GM12878 (cell line): ENCODE data around the gene ANKRD23. TPM values are rescaled to one million over a fixed set of nuclear protein-coding genes. Genes with fewer than 3 reads are reported as not detected.
A peak's percentile ranks its signal among the peaks of the same experiment; 100 is the strongest.
"Not testable (repeated sequence)": the region's sequence is repeated elsewhere in the genome, so short reads cannot be mapped to it uniquely, and the experiment has no call there.

ENCODE experiments used
- ATAC-seq: fragments of 200-7000 bp; cut with Tn5 transposase; 3 replicates; pipeline ENCODE4 v1.9.1; 2020; ENCODE audit warnings: mild to moderate bottlenecking, moderate library complexity
- BruUV-seq: library from RNA; stranded (reverse); fragments of 400-500 nt; replicated peaks from 2 replicates; lab custom pipeline; 2021; lab: Mats Ljungman, UMichigan
- CTCF ChIA-PET: fragments of 300-600 bp; sonication (Branson Sonifier 250); formaldehyde crosslinking; extraction: SDS; loops from one replicate; lab custom pipeline; 2021; ENCODE audit warnings: inconsistent platforms; lab: Yijun Ruan, JAX
- POLR2A ChIA-PET: fragments of 350-600 bp; formaldehyde crosslinking; extraction: SDS; loops from one replicate; lab custom pipeline; 2021; ENCODE audit warnings: inconsistent platforms; lab: Charles Lee
- RAD21 ChIA-PET: fragments of 300-600 bp; sonication (Branson Sonifier 250); formaldehyde crosslinking; loops from one replicate; lab custom pipeline; 2023; ENCODE audit warnings: antibody characterized with exemption; ENCODE audit not compliant: unreplicated experiment; lab: Charles Lee
- SMC1A ChIA-PET: fragments of 300-600 bp; sonication (Branson Sonifier 250); formaldehyde crosslinking; loops from one replicate; lab custom pipeline; 2023; ENCODE audit not compliant: unreplicated experiment, uncharacterized antibody; lab: Charles Lee
- DNase-seq: peaks from one replicate; pipeline ENCODE4 v3.0.0-alpha.2; 2011; ENCODE audit warnings: low read depth, low spot score
- FAIRE-seq: peaks from 3 replicates; lab custom pipeline; 2011; peaks lifted over from hg19 to GRCh38; lab: Jason Lieb, UNC
- H2AFZ ChIP-seq: 2 replicates; pipeline ENCODE4 v1.6.0; 2011; ENCODE audit warnings: low read depth, low read length, control low read depth; ENCODE audit not compliant: control insufficient read depth
- H3K27ac ChIP-seq: 2 replicates; pipeline ENCODE4 v1.5.1; 2011; ENCODE audit warnings: control low read depth; ENCODE audit not compliant: control insufficient read depth, insufficient read depth
- H3K27me3 ChIP-seq, 2 experiments: replicated peaks in 1 of 2; 2 replicates each; pipeline versions ENCODE4 v1.6.0 to v1.6.1; 2011; ENCODE audit warnings: low read length in 1 of 2; ENCODE audit not compliant: control insufficient read depth in 2 of 2, insufficient read depth in 2 of 2
- H3K36me3 ChIP-seq, 2 experiments: 2 replicates each; pipeline ENCODE4 v1.5.1; 2011; ENCODE audit warnings: low read length in 1 of 2; ENCODE audit not compliant: control insufficient read depth in 2 of 2, insufficient read depth in 2 of 2
- H3K4me1 ChIP-seq: 2 replicates; pipeline ENCODE4 v1.6.1; 2011; ENCODE audit warnings: mild to moderate bottlenecking, low read length, moderate library complexity, mixed read lengths; ENCODE audit not compliant: control insufficient read depth, insufficient read depth
- H3K4me2 ChIP-seq: 2 replicates; pipeline ENCODE4 v1.6.0; 2011; ENCODE audit warnings: control low read depth; ENCODE audit not compliant: control insufficient read depth, insufficient read depth
- H3K4me3 ChIP-seq: fragments of 200-600 bp; sonication (generic); 2 replicates; pipeline ENCODE4 v1.5.1; 2016
- H3K79me2 ChIP-seq: 2 replicates; pipeline ENCODE4 v1.6.0; 2011; ENCODE audit warnings: low read length; ENCODE audit not compliant: control insufficient read depth, insufficient read depth
- H3K9ac ChIP-seq: 2 replicates; pipeline ENCODE4 v1.8.0; 2011; ENCODE audit warnings: low read length, control low read depth, mixed read lengths; ENCODE audit not compliant: control insufficient read depth, insufficient read depth
- H3K9me3 ChIP-seq: replicated peaks from 3 replicates; pipeline ENCODE4 v1.5.1; 2011; ENCODE audit warnings: mild to moderate bottlenecking, low read length; ENCODE audit not compliant: control insufficient read depth, insufficient read depth
- H4K20me1 ChIP-seq: 2 replicates; pipeline ENCODE4 v1.6.0; 2011; ENCODE audit not compliant: control insufficient read depth, insufficient read depth
- BACH1 ChIP-seq: fragments of 450-650 bp; IDR thresholded peaks from 2 replicates; pipeline ENCODE4 v1.6.1; 2017; ENCODE audit warnings: mild to moderate bottlenecking, borderline replicate concordance
- ETV6 ChIP-seq, 2 experiments: fragments of 450-650 bp in 1 of 2; IDR thresholded peaks in 1 of 2; conservative IDR thresholded peaks in 1 of 2; 2 replicates each; pipeline ENCODE4 v1.6.1; 2014; ENCODE audit warnings: antibody characterized with exemption in 1 of 2, borderline replicate concordance in 1 of 2, low read depth in 1 of 2, mild to moderate bottlenecking in 1 of 2, moderate library complexity in 1 of 2
- EZH2 ChIP-seq: IDR thresholded peaks from 2 replicates; pipeline ENCODE4 v1.6.1; 2012; ENCODE audit warnings: low read depth, mild to moderate bottlenecking, control low read depth, inconsistent platforms, low read length, borderline replicate concordance; ENCODE audit not compliant: control insufficient read depth
- GATAD2B ChIP-seq: fragments of 450-650 bp; conservative IDR thresholded peaks from 2 replicates; pipeline ENCODE4 v1.6.1; 2017; ENCODE audit warnings: low read depth, mild to moderate bottlenecking, moderate library complexity
- IKZF1 ChIP-seq: fragments of 450-650 bp; conservative IDR thresholded peaks from 2 replicates; pipeline ENCODE4 v1.6.1; 2017; ENCODE audit warnings: antibody characterized with exemption, mild to moderate bottlenecking
- IKZF2 ChIP-seq, 2 experiments: fragments of 450-650 bp; IDR thresholded peaks; 2 replicates each; pipeline ENCODE4 v1.6.1; 2017; ENCODE audit warnings: mild to moderate bottlenecking in 2 of 2, moderate library complexity in 2 of 2
- IRF4 ChIP-seq: IDR thresholded peaks from 2 replicates; pipeline ENCODE4 v1.6.1; 2011; ENCODE audit warnings: low read depth, low read length
- NR2F1 ChIP-seq: fragments of 450-650 bp; conservative IDR thresholded peaks from 2 replicates; pipeline ENCODE4 v1.6.1; 2017; ENCODE audit warnings: mild to moderate bottlenecking
- PAX8 ChIP-seq: fragments of 450-650 bp; IDR thresholded peaks from 2 replicates; pipeline ENCODE4 v1.6.1; 2017; ENCODE audit warnings: mild to moderate bottlenecking, moderate library complexity
- RUNX3 ChIP-seq: IDR thresholded peaks from 2 replicates; pipeline ENCODE4 v1.6.1; 2012; ENCODE audit warnings: low read length, inconsistent platforms
- SPI1 ChIP-seq: IDR thresholded peaks from 2 replicates; pipeline ENCODE4 v1.6.1; 2011; ENCODE audit warnings: low read depth, mild to moderate bottlenecking, low read length, moderate library complexity, borderline replicate concordance; ENCODE audit not compliant: insufficient read depth
- TARDBP ChIP-seq: IDR thresholded peaks from 2 replicates; pipeline ENCODE4 v1.6.1; 2016; ENCODE audit warnings: borderline replicate concordance
- ZNF24 ChIP-seq: fragments of 450-650 bp; IDR thresholded peaks from 2 replicates; pipeline ENCODE4 v1.6.1; 2017; ENCODE audit warnings: antibody characterized with exemption, mild to moderate bottlenecking
- WGBS: methylation state at CpG from one replicate; pipeline ENCODE4 v1.1.6; 2016; ENCODE audit warnings: low lambda C conversion rate; ENCODE audit not compliant: insufficient replicate concordance, insufficient coverage; ENCODE audit errors: missing lambda C conversion rate; 5-methylcytosine and 5-hydroxymethylcytosine counted together
- in situ Hi-C: fragments of 300-500 bp; cut with MboI; formaldehyde crosslinking; loops from 9 replicates; pipeline ENCODE4 v1.14.3; 2018; ENCODE audit warnings: mixed read lengths
- intact Hi-C: fragments of 100-400 bp; cut with micrococcal nuclease; formaldehyde crosslinking; loops from one replicate; pipeline ENCODE4 v1.14.2; 2022; ENCODE audit not compliant: unreplicated experiment
- polyA plus RNA-seq, 11 experiments: library from polyadenylated mRNA; depleted of rRNA in 4 of 11; unstranded in 6 of 11; stranded (reverse) in 5 of 11; fragments of >200 nt; fragmentation: Nextera tagmentation in 4 of 11; fragmentation: Illumina TruSeq in 1 of 11; extraction: Ambion mirVana in 4 of 11; extraction: Trizol in 1 of 11; gene quantifications; 1 replicate in 1 of 11; 2 replicates in 10 of 11; pipeline versions ENCODE4 v1.2.1 to v1.2.3, GENCODE V29; 2011 to 2016; ENCODE audit warnings: inconsistent platforms in 2 of 11, missing spikeins in 2 of 11, low read depth in 1 of 11
- total RNA-seq, 4 experiments: library from RNA; depleted of rRNA in 3 of 4; stranded (reverse); fragments of >200 nt in 3 of 4; fragmentation: Illumina TruSeq in 1 of 4; extraction: Trizol in 1 of 4; gene quantifications; 2 replicates each; pipeline versions ENCODE4 v1.2.1 to v1.2.3, GENCODE V29; 2013 to 2021

The ANKRD23 gene
- total and polyA plus RNA-seq, 10 of the 15 experiments (the other 5 are each of a cell fraction or from before 2014, with no cell fraction given), result 0.34 to 5.3 (median 2.7) TPM

DNA sequence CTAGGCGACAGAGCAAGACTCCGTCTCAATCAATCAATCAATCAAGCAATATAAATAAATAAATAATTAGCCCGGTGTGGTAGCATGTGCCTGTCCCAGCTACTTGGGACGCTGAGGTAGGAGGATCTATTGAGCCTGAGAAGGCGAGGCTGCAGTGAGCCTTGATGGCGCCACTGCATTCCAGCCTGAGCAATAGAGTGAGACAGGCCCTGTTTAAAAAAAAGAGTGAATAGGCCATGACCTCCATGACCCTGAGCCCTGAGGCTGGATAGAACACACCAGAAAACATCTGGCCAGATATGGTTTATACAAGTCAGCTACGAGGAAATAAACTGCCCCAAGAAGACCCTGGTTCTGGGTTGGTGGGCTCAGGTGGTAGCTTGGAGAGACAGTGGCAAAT, 46.4 kb upstream of the ANKRD23 start (continued):
- no peak for TF ChIP-seq EZH2

GRCh38 chr2:96889502-96889901, 45.7 kb upstream of the ANKRD23 start:
- SMC1A ChIA-PET, H3K9ac ChIP-seq, CTCF ChIA-PET, intact Hi-C loops, H3K9me3 ChIP-seq, in situ Hi-C loops, H3K27me3 ChIP-seq, BruUV-seq, DNase-seq, RAD21 ChIA-PET, H3K4me1 ChIP-seq, H4K20me1 ChIP-seq, ATAC-seq, H2AFZ ChIP-seq, H3K4me2 ChIP-seq, H3K27ac ChIP-seq, H3K79me2 ChIP-seq, H3K36me3 ChIP-seq, FAIRE-seq, H3K4me3 ChIP-seq: not testable (repeated sequence)
- 58% methylated on average over 5 of the region's 5 CpGs for WGBS
- POLR2A ChIA-PET, result interaction anchor here (0.7 to 1.7 kb wide), 2 partner anchors 15 to 51 kb away, joined by 4 read pairs; no protein-coding TSS in a partner anchor

GRCh38 chr2:96888072-96889011, 44.5 kb upstream of the ANKRD23 start:
- TF ChIP-seq IKZF2 (IDR thresholded peaks at IDR 0.05), result peak in 1 of 2 experiments; percentile 18; a peak in 2 of 4 replicates
- TF ChIP-seq IKZF1, result peak; percentile 46
- peak; percentile 73; the same call in 1 of the 2 replicates for TF ChIP-seq SPI1
- TF ChIP-seq BACH1, result no peak
- no peak for TF ChIP-seq GATAD2B
- no peak for TF ChIP-seq ZNF24
- no peak for TF ChIP-seq ETV6 (conservative IDR thresholded peaks at IDR 0.05 in 1 of 2, IDR thresholded peaks at IDR 0.05 in 1 of 2; ENCODE audit: borderline replicate concordance in 1 of 2, low read depth in 1 of 2)
- no peak for TF ChIP-seq PAX8
- TF ChIP-seq RUNX3, result 0 out of 2 replicates have a peak, but pooled peaks have one; percentile 9
- TF ChIP-seq IRF4, result no peak
- no peak for TF ChIP-seq TARDBP
- peak; percentile 49; the same call in 1 of the 2 replicates for TF ChIP-seq NR2F1
- TF ChIP-seq, all 136 proteins: peak for 5
- no peaks in the 10 kb centered on the region for H4K20me1 ChIP-seq
- H3K27ac ChIP-seq, result no peak overlapping the region
- CTCF ChIA-PET, result interaction anchor here (0.9 to 1.8 kb wide), 2 partner anchors 14 to 31 kb away, joined by 3 to 4 read pairs; partner anchors contain the start of gene ANKRD39
- H3K79me2 ChIP-seq, result no peaks in the 10 kb centered on the region
- RAD21 ChIA-PET, result interaction anchor here (1.0 kb wide), 1 partner anchor 62 kb away, joined by 3 read pairs; no protein-coding TSS in a partner anchor
- no peak overlapping the region for H3K9ac ChIP-seq
- H3K4me1 ChIP-seq, result no peaks in the 10 kb centered on the region
- intact Hi-C loops, result no loop called here
- H3K27me3 ChIP-seq, result no peaks in the 10 kb centered on the region
- 54% methylated on average over 12 of the region's 12 CpGs for WGBS
- no peaks in the 10 kb centered on the region for H3K36me3 ChIP-seq
- no peak overlapping the region for H2AFZ ChIP-seq
- no peak overlapping the region for H3K4me3 ChIP-seq
- ATAC-seq (peak; percentile 41), FAIRE-seq (no peak), DNase-seq (no peak)
- in situ Hi-C loops, result no loop called here
- SMC1A ChIA-PET, result no interaction called here
- BruUV-seq, result no TSS peak
- POLR2A ChIA-PET, result interaction anchor here (1.2 to 1.7 kb wide), 2 partner anchors 11 to 14 kb away, joined by 3 to 4 read pairs; no protein-coding TSS in a partner anchor
- H3K4me2 ChIP-seq, result no peak overlapping the region
- H3K9me3 ChIP-seq, result no peaks in the 10 kb centered on the region
